Liver (tissue), 9 donors: ENCODE data around the gene DHH. TPM values are rescaled to one million over a fixed set of nuclear protein-coding genes. Genes with fewer than 3 reads are reported as not detected.

Experiments used
- DNase-seq: peaks from one replicate; pipeline ENCODE4 v3.0.0-alpha.2; 2017; ENCODE audit warnings: low spot score
- H3K27ac ChIP-seq, 2 donors: one replicate each; pipeline ENCODE4 v1.7.0; 2013; ENCODE audit warnings: inconsistent platforms in 2 of 2, low read length in 2 of 2, control low read depth in 1 of 2, low read depth in 1 of 2, mild to moderate bottlenecking in 1 of 2
- H3K27me3 ChIP-seq, 4 donors: one replicate each; pipeline versions ENCODE4 v1.6.1 to v1.7.0; 2013; ENCODE audit warnings: low read length in 3 of 4, inconsistent platforms in 1 of 4, mild to moderate bottlenecking in 1 of 4, moderate library complexity in 1 of 4; ENCODE audit not compliant: control insufficient read depth in 4 of 4, insufficient read depth in 4 of 4
- H3K36me3 ChIP-seq, 4 donors: one replicate each; pipeline versions ENCODE4 v1.6.1 to v1.7.0; 2013; ENCODE audit warnings: low read length in 3 of 4, mild to moderate bottlenecking in 3 of 4, low read depth in 1 of 4, moderate library complexity in 1 of 4; ENCODE audit not compliant: control insufficient read depth in 4 of 4, insufficient read depth in 3 of 4
- H3K4me1 ChIP-seq, 4 donors: one replicate each; pipeline versions ENCODE4 v1.6.1 to v1.7.0; 2013; ENCODE audit warnings: low read length in 3 of 4, mild to moderate bottlenecking in 3 of 4, moderate library complexity in 1 of 4; ENCODE audit not compliant: control insufficient read depth in 4 of 4, insufficient read depth in 4 of 4
- H3K4me3 ChIP-seq, 3 donors: one replicate each; pipeline versions ENCODE4 v1.6.1 to v1.7.0; 2013; ENCODE audit warnings: low read length in 3 of 3, control low read depth in 1 of 3, low read depth in 1 of 3, mild to moderate bottlenecking in 1 of 3
- H3K9ac ChIP-seq, 2 donors: one replicate each; pipeline ENCODE4 v1.7.0; 2013; ENCODE audit warnings: low read length in 2 of 2, mild to moderate bottlenecking in 2 of 2, moderate library complexity in 2 of 2, control low read depth in 1 of 2, low read depth in 1 of 2
- H3K9me3 ChIP-seq, 4 donors: one replicate each; pipeline versions ENCODE4 v1.6.1 to v1.7.0; 2013; ENCODE audit warnings: low read length in 3 of 4; ENCODE audit not compliant: control insufficient read depth in 4 of 4
- EGR1 ChIP-seq, 2 donors: IDR thresholded peaks; 2 replicates each; pipeline ENCODE4 v1.6.1; 2016 to 2018; ENCODE audit warnings: antibody characterized with exemption in 2 of 2, low read depth in 2 of 2
- FOXA1 ChIP-seq: IDR thresholded peaks from 2 replicates; pipeline ENCODE4 v1.6.1; 2016; ENCODE audit warnings: antibody characterized with exemption
- FOXA2 ChIP-seq: IDR thresholded peaks from 2 replicates; pipeline ENCODE4 v1.6.1; 2016; ENCODE audit warnings: antibody characterized with exemption
- GABPA ChIP-seq, 2 donors: IDR thresholded peaks in 1 of 2; conservative IDR thresholded peaks in 1 of 2; 2 replicates each; pipeline ENCODE4 v1.6.1; 2016; ENCODE audit warnings: antibody characterized with exemption in 2 of 2, mild to moderate bottlenecking in 1 of 2, moderate library complexity in 1 of 2
- HNF4A ChIP-seq, 2 donors: conservative IDR thresholded peaks; 2 replicates each; pipeline ENCODE4 v1.6.1; 2016; ENCODE audit warnings: antibody characterized with exemption in 2 of 2, mild to moderate bottlenecking in 2 of 2
- HNF4G ChIP-seq: IDR thresholded peaks from 2 replicates; pipeline ENCODE4 v1.6.1; 2016; ENCODE audit warnings: antibody characterized with exemption
- JUND ChIP-seq, 2 donors: IDR thresholded peaks; 2 replicates each; pipeline ENCODE4 v1.6.1; 2016; ENCODE audit warnings: antibody characterized with exemption in 2 of 2
- NR2F2 ChIP-seq: IDR thresholded peaks from 2 replicates; pipeline ENCODE4 v1.6.1; 2016; ENCODE audit warnings: antibody characterized with exemption
- RAD21 ChIP-seq, 2 donors: IDR thresholded peaks; 2 replicates each; pipeline ENCODE4 v1.6.1; 2016; ENCODE audit warnings: antibody characterized with exemption in 2 of 2, mild to moderate bottlenecking in 2 of 2
- RXRA ChIP-seq, 2 donors: IDR thresholded peaks; 2 replicates each; pipeline ENCODE4 v1.6.1; 2017 to 2018; ENCODE audit warnings: antibody characterized with exemption in 2 of 2, mild to moderate bottlenecking in 1 of 2
- SP1 ChIP-seq: IDR thresholded peaks from 2 replicates; pipeline ENCODE4 v1.6.1; 2018; ENCODE audit warnings: antibody characterized with exemption, mild to moderate bottlenecking
- TAF1 ChIP-seq: conservative IDR thresholded peaks from 2 replicates; pipeline ENCODE4 v1.6.1; 2016; ENCODE audit warnings: antibody characterized with exemption, mild to moderate bottlenecking
- YY1 ChIP-seq: IDR thresholded peaks from 2 replicates; pipeline ENCODE4 v1.6.1; 2016; ENCODE audit warnings: antibody characterized with exemption, mild to moderate bottlenecking
- WGBS: extraction: QIAGEN DNeasy Blood & Tissue Kit; methylation state at CpG from one replicate; pipeline ENCODE4 v1.1.7; 2013; 5-methylcytosine and 5-hydroxymethylcytosine counted together
- polyA plus RNA-seq, 2 donors: library from polyadenylated mRNA; stranded (reverse) in 1 of 2; unstranded in 1 of 2; fragments of 200-250 nt in 1 of 2; fragments of >200 nt in 1 of 2; fragmentation: Nextera tagmentation in 1 of 2; extraction: Ambion mirVana in 1 of 2; gene quantifications; one replicate each; pipeline versions ENCODE4 v1.2.1 to v1.2.3, GENCODE V29; 2013 to 2015
- total RNA-seq, 2 donors: library from RNA; depleted of rRNA; stranded (reverse); fragments of >200 nt; gene quantifications; one replicate each; pipeline ENCODE4 v1.2.3, GENCODE V29; 2014
- TF ChIP-seq, protein P1 (sequence below): IDR thresholded peaks from 2 replicates; pipeline ENCODE4 v1.6.1; 2016; ENCODE audit warnings: antibody characterized with exemption
- TF ChIP-seq, protein P2 (sequence below): IDR thresholded peaks from 2 replicates; pipeline ENCODE4 v1.6.1; 2016; ENCODE audit warnings: antibody characterized with exemption
- TF ChIP-seq, protein P3 (sequence below): IDR thresholded peaks from 2 replicates; pipeline ENCODE4 v1.6.1; 2016; ENCODE audit warnings: antibody characterized with exemption
- TF ChIP-seq, protein P4 (sequence below): IDR thresholded peaks from 2 replicates; pipeline ENCODE4 v1.6.1; 2016; ENCODE audit warnings: antibody characterized with exemption, mild to moderate bottlenecking
- TF ChIP-seq, protein P5 (sequence below): fragments of 150-350 bp; IDR thresholded peaks from 2 replicates; pipeline ENCODE4 v1.5.1; 2017; ENCODE audit warnings: improper control_type of control experiment, low read depth, low read length; ENCODE audit not compliant: missing input control
- donor health status: healthy.
- donor health status: healthy.
- donor health status: healthy.
- donor health status: healthy.
- donor health status: healthy.

The DHH gene
- total and polyA plus RNA-seq, 4 donors, result 0.08 to 0.09 (median 0.09) TPM; not detected in 1

DNA sequence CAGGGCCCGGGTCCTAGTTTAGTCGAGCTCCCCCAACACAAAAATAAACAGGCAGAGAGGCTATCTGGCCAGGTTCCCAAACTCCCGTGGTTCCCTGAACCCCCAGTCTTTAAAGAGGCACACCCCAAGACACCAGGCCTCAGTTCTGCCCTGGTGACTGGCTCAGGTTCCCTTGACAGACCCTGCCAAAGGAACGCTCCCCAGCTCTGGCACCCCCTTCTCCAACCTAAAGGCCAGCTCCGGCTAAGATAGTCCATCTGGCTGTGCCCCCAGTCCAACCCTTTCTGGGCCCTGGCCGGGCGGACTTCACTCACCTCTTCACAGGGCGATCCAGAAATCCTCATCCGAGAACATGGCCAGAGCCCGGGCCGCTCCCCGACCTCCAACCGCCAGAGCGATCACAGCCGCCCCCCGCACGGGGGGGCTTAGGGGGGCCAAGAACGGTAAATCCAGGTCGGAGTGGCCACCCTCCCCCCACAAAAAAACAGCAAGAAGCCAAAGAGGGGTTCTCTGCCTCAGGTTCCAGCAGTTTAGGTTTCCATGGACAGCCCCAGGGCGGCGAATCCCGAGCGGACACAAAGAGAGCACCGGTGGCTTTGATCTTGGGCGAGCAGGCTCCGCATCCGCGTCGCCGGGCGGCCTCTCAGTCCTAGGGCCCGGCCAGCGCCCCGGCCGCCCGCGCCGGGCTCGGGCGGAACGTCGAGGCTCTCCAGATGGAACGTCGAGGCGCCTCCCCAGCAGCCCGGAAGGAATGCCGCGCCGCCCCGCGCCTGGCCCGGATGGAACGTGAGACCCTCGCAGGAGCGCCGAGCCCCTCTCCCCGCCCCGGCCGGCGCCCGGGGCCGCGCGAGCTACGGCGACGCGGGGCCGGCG, 35.1 kb downstream of the DHH start:
- no peaks in the 10 kb centered on the region for H3K27me3 ChIP-seq
- WGBS, result under 1% methylated on average over 70 of the region's 70 CpGs
- peaks cover 11 to 64% (median 56%) of the 10 kb centered on the region in 4 donors for H3K4me1 ChIP-seq
- H3K36me3 ChIP-seq, result peaks cover 0 to under 1% (median 0%) of the 10 kb centered on the region in 4 donors
- H3K9ac ChIP-seq, result peak overlapping the region; percentile 58 to 84
- peak overlapping the region; percentile 95 for H3K27ac ChIP-seq
- H3K4me3 ChIP-seq, result peak overlapping the region; percentile 55 to 92 (median 91)
- no peaks in the 10 kb centered on the region for H3K9me3 ChIP-seq
- TF ChIP-seq, protein P1, sequence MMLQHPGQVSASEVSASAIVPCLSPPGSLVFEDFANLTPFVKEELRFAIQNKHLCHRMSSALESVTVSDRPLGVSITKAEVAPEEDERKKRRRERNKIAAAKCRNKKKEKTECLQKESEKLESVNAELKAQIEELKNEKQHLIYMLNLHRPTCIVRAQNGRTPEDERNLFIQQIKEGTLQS, result no peak
- TF ChIP-seq, protein P2, sequence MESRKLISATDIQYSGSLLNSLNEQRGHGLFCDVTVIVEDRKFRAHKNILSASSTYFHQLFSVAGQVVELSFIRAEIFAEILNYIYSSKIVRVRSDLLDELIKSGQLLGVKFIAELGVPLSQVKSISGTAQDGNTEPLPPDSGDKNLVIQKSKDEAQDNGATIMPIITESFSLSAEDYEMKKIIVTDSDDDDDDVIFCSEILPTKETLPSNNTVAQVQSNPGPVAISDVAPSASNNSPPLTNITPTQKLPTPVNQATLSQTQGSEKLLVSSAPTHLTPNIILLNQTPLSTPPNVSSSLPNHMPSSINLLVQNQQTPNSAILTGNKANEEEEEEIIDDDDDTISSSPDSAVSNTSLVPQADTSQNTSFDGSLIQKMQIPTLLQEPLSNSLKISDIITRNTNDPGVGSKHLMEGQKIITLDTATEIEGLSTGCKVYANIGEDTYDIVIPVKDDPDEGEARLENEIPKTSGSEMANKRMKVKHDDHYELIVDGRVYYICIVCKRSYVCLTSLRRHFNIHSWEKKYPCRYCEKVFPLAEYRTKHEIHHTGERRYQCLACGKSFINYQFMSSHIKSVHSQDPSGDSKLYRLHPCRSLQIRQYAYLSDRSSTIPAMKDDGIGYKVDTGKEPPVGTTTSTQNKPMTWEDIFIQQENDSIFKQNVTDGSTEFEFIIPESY, result no peak
- TF ChIP-seq GABPA (IDR thresholded peaks at IDR 0.05 in 1 of 2, conservative IDR thresholded peaks at IDR 0.05 in 1 of 2), result no peak
- TF ChIP-seq EGR1 (IDR thresholded peaks at IDR 0.05; ENCODE audit: low read depth in 2 of 2), result no peak
- TF ChIP-seq, protein P3, sequence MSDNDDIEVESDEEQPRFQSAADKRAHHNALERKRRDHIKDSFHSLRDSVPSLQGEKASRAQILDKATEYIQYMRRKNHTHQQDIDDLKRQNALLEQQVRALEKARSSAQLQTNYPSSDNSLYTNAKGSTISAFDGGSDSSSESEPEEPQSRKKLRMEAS, result no peak
- TF ChIP-seq FOXA2, result no peak
- TF ChIP-seq RAD21 (IDR thresholded peaks at IDR 0.05), result no peak
- TF ChIP-seq TAF1, result no peak
- TF ChIP-seq FOXA1, result no peak
- TF ChIP-seq NR2F2, result no peak
- no peak for TF ChIP-seq YY1
- no peak for TF ChIP-seq SP1
- no peak for TF ChIP-seq HNF4G
- DNase-seq, result peak; percentile 60

DNA sequence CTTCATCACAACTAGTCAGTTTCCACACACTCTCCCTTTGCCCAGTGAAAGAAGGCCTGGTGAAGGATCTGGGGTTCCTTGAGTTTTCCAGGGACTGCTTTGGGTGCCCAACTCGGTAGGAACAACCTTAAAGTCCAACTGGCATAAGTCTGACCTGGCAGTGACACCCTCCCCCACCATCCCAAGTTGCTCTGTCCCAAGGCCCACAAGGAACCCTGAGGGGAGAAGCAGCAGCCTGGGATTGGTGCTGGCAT, 35.6 kb downstream of the DHH start:
- Histone ChIP-seq H3K36me3 (peaks cover 0 to 6% (median under 1%) of the 10 kb centered on the region in 4 donors), H3K27ac (peak overlapping the region; percentile 95), H3K27me3 (no peaks in the 10 kb centered on the region), H3K4me3 (peak overlapping the region; percentile 55 to 92 (median 91)), H3K9me3 (no peaks in the 10 kb centered on the region), H3K9ac (peak overlapping the region; percentile 58 to 84), H3K4me1 (peaks cover 11 to 59% (median 50%) of the 10 kb centered on the region in 4 donors)
- 0% methylated on average over 1 of the region's 1 CpG for WGBS
- DNase-seq, result no peak
- TF ChIP-seq, protein P1, result no peak
- TF ChIP-seq RAD21 (IDR thresholded peaks at IDR 0.05), result no peak
- TF ChIP-seq, protein P4, sequence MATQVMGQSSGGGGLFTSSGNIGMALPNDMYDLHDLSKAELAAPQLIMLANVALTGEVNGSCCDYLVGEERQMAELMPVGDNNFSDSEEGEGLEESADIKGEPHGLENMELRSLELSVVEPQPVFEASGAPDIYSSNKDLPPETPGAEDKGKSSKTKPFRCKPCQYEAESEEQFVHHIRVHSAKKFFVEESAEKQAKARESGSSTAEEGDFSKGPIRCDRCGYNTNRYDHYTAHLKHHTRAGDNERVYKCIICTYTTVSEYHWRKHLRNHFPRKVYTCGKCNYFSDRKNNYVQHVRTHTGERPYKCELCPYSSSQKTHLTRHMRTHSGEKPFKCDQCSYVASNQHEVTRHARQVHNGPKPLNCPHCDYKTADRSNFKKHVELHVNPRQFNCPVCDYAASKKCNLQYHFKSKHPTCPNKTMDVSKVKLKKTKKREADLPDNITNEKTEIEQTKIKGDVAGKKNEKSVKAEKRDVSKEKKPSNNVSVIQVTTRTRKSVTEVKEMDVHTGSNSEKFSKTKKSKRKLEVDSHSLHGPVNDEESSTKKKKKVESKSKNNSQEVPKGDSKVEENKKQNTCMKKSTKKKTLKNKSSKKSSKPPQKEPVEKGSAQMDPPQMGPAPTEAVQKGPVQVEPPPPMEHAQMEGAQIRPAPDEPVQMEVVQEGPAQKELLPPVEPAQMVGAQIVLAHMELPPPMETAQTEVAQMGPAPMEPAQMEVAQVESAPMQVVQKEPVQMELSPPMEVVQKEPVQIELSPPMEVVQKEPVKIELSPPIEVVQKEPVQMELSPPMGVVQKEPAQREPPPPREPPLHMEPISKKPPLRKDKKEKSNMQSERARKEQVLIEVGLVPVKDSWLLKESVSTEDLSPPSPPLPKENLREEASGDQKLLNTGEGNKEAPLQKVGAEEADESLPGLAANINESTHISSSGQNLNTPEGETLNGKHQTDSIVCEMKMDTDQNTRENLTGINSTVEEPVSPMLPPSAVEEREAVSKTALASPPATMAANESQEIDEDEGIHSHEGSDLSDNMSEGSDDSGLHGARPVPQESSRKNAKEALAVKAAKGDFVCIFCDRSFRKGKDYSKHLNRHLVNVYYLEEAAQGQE, result no peak
- TF ChIP-seq, protein P5, sequence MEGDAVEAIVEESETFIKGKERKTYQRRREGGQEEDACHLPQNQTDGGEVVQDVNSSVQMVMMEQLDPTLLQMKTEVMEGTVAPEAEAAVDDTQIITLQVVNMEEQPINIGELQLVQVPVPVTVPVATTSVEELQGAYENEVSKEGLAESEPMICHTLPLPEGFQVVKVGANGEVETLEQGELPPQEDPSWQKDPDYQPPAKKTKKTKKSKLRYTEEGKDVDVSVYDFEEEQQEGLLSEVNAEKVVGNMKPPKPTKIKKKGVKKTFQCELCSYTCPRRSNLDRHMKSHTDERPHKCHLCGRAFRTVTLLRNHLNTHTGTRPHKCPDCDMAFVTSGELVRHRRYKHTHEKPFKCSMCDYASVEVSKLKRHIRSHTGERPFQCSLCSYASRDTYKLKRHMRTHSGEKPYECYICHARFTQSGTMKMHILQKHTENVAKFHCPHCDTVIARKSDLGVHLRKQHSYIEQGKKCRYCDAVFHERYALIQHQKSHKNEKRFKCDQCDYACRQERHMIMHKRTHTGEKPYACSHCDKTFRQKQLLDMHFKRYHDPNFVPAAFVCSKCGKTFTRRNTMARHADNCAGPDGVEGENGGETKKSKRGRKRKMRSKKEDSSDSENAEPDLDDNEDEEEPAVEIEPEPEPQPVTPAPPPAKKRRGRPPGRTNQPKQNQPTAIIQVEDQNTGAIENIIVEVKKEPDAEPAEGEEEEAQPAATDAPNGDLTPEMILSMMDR, result no peak
- no peak for TF ChIP-seq RXRA (IDR thresholded peaks at IDR 0.05)
- TF ChIP-seq YY1, result no peak
- no peak for TF ChIP-seq GABPA (IDR thresholded peaks at IDR 0.05 in 1 of 2, conservative IDR thresholded peaks at IDR 0.05 in 1 of 2)
- TF ChIP-seq EGR1 (IDR thresholded peaks at IDR 0.05; ENCODE audit: low read depth in 2 of 2), result no peak
- no peak for TF ChIP-seq NR2F2
- TF ChIP-seq, protein P2, result no peak
- no peak for TF ChIP-seq TAF1
- TF ChIP-seq FOXA2, result no peak
- TF ChIP-seq HNF4A (conservative IDR thresholded peaks at IDR 0.05), result no peak
- TF ChIP-seq, protein P3, result no peak
- TF ChIP-seq JUND (IDR thresholded peaks at IDR 0.05), result no peak
- TF ChIP-seq SP1, result no peak
- no peak for TF ChIP-seq FOXA1
- TF ChIP-seq HNF4G, result no peak
